HG03460 (cell line): ENCODE measurements around the gene F11R.
"Not testable (repeated sequence)": the region's sequence is repeated elsewhere in the genome, so short reads cannot be mapped to it uniquely, and the experiment has no call there.

ENCODE experiments used
- ATAC-seq: cut with Tn5 transposase; IDR thresholded peaks from one replicate; pipeline ENCODE4 v1.9.1; 2021; ENCODE audit not compliant: unreplicated experiment

F11R gene

GRCh38 chr1:161016683-161017082 lies 4.3 kb downstream of the F11R start:
- ATAC-seq = not testable (repeated sequence)

GRCh38 chr1:161013488-161014230 lies 7.3 kb downstream of the F11R start:
- peak; percentile 92 for ATAC-seq

GRCh38 chr1:161013131-161013487 lies 7.8 kb downstream of the F11R start:
- no peak for ATAC-seq

- ATAC-seq = no peak
Observed at GRCh38 chr1:161012420-161012819, 8.5 kb downstream of the F11R start.

- no peak for ATAC-seq
Observed at GRCh38 chr1:161009602-161010211, 11.2 kb downstream of the F11R start.

- no peak for ATAC-seq
Observed at GRCh38 chr1:161008869-161009510, 12.0 kb downstream of the F11R start.

- no peak for ATAC-seq
Observed at GRCh38 chr1:161007369-161007768, 13.6 kb downstream of the F11R start.

DNA sequence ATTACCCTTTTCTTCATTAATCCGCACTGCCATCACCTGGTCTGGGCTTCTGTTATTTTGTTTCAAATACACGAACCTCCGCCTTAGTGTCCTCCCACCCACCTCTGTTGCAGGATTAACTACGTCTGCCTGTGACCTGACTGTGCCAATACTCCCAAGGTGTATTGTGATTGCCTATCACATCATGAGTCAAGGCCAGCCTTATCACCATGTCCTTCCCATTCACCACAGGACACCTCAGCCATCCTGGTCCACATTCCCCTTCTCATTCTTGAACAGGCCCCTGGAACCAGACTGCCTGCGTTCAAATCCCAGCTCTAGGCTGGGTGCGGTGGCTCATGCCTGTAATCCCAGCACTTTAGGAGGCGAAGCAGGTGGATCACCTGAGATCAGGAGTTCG lies 14.4 kb downstream of the F11R start:
- no peak for ATAC-seq

GRCh38 chr1:161001525-161001924 lies 19.4 kb downstream of the F11R start:
- ATAC-seq = no peak

DNA sequence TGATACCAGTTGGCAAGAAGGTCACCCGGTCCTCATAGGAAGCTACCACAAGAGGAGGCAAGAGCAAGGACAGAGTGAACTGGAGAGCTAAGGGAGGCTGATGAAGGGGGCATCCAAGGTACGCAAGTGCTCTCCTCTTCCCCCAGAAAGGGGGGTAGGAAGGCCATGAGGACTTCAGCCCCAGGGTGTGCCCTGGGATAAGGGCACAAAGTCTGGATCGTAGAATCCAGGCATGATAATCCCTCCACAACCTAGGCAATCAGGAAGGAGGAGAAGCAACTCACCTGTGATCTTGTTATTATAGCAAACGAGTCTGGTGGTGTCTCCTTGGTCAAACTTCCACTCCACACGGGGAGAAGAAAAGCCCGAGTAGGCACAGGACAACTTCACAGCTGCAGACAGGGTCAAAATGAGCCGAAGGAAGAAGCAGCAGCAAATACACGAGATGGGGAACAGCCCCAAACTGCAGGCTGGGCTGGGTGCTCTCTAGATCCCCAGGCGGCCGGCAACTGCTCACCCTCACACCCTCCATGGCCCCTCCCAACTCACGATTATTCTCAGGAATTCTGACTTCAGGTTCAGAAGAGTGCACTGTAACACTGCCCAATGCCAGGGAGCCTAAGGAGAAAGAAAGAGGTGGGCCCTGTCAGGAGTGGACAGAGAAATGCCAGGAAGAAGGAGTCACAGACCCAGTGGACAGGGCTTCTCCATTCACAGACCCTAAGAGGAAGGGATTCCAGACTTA lies 20.0 kb downstream of the F11R start:
- ATAC-seq = no peak

DNA sequence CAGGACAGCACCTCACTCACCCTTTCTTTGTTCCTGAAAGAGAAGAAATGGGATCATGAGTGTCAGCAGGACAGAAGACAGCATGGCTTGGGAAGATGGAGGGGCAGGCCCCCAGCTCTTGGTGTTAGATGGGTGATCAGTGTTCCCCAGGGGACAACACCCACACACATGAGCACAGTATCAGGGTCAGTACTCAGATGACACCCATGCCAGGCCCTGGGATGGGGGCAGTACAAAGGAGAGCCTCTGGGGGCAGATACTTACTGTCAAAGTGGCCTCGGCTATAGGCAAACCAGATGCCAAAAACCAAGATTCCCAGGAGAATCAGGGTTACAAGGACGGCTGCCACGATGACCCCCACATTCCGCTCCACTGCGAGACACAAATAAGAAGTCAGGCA lies 21.6 kb downstream of the F11R start:
- no peak for ATAC-seq

GRCh38 chr1:160997323-160998038 lies 23.5 kb downstream of the F11R start:
- ATAC-seq = peak; percentile 52

GRCh38 chr1:160996178-160996577 lies 24.8 kb downstream of the F11R start:
- ATAC-seq = no peak

DNA sequence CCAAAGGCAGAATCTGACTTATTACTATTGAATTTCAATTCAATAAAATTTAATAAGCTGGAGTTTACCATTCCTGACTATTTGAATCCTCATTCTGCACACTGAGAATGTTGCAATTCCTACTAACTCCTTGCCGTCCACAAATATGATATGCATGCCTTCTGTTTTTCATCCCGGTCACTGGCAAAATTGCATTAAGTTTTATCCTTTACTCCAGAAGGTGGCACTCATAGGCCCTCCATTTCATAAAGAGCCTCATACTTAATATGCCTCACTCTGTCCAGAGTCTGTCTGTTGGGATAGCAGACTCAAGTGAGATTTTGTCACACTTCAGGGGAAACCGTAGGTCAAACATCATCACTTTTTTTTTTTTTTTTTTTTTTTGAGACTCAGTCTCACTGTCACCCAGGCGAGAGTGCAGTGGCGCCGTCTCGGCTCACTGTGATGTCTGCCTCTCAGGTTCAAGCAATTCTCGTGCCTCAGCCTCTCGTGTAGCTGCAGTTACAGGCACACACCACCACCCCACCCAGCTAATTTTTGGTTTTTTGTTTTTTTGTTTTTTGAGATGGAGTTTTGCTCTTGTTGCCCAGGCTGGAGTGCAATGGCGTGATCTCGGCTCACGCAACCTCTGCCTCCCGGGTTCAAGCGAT lies 27.3 kb downstream of the F11R start:
- ATAC-seq = no peak

DNA sequence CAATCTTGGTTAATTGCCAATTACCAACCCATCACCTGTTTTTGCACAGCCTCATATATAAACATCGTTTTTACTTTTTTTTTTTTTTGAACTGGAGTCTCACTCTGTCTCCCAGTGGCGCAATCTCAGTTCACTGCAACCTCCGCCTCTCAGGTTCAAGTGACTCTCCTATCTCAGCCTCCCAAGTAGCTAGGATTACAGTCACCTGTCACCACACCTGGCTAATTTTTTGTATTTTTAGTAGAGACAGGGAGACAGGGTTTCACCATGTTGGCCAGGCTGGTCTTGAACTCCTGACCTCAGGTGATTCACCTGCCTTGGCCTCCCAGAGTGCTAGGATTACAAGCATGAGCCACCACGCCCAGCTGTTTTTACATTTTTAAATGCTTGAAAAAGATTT lies 28.9 kb downstream of the F11R start:
- not testable (repeated sequence) for ATAC-seq

DNA sequence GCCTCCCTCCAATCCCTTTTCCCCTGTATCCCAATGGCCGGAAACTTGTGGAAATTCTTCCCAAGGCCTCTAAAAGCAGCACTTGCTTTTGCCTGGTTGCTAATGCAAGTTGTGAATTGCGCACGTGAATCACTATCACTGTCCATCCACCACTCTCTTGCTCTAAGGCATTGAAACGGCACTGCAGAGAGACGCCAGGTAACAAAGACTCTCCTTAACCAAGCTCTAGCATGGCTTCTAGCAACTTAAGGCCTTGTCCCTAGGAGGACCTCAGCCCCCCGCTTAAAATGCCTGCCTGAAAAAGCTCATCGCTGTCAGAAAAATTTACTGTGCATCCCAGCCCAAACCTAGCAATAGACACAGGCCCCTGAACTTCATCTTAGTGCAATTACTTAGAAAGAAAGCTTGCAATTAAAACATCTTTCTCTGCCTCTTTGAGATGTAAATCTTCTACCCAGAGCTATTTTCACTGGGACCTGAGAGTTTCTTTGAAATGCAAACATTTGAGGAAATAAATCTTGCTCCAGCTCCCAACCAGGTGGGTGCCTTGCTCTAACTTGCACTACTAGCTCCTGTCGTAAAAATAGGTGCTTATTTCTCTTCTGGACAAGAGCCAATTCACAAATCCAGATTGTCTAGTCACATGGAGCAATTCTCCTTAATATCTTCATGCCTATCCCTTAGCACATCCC lies 33.4 kb downstream of the F11R start:
- no peak for ATAC-seq

DNA sequence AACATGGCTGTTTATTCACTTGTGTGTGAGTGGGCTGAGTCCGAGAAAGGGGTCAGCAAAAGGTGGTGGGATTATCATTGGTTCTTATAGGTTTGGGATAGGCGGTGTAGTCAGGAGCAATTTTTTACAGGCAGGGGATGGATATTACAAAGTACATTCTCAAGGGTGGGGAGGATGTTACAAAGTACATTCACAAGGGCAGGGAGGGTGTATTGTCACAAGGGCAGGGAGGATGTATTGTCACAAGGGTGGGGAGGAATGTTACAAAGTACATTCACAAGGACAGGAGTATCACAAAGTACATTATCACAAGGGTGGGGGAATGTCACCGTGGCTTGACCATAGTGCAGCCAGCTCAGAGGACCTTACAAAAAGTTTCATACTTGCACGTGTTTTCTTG lies 35.2 kb downstream of the F11R start:
- ATAC-seq = no peak

DNA sequence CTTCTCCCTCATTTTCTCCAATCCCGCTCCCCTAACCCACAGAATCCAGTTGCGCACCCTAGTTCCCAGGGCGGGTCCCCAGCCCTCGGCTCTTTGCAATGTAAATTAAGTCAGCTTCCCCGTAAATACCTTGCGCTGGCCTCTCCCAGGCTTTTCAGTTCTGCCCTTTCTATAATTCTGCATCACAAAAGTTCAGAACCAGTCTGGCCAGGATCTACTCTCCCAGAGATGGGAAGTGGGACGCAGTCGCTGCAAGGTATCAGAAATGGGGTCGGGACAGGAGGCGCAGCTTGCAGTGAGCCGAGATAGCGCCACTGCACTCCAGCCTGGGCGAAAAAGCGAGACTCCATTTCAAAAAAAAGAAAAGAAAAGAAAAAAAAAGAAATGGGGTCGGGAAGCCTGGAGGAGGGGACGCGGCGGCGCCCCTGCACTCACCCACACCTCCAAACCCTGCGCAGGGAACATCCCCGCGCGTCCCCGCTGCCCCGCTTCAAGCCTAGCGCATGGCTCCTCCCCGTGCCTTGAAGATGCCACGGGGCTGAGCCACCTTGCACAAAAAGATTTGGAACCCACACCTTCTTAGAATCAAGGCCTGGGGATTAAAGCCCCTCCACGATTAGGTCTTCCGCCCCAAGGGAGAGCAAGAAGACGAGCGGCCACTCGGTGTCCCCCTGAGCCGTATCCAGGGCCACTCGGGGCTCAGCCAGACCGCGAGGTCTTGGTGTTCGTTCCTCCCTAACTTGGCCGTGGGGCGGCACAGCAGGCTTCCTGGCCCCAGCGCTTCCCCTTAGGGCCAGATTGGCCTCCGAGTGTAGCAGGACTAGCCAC lies 39.2 kb downstream of the F11R start:
- no peak for ATAC-seq

GRCh38 chr1:160979286-160979685 lies 41.7 kb downstream of the F11R start:
- ATAC-seq = no peak
